Measurements from ENCODE around the gene SFRP5. TPM values are rescaled to one million over a fixed set of nuclear protein-coding genes. Genes with fewer than 3 reads are reported as not detected.

Gene SFRP5
- total and polyA plus RNA-seq, 4 donors = 0.36 to 8.8 (median 2.6) TPM

- no peak overlapping the region for H3K4me3 ChIP-seq (ENCODE audit: low read length in 2 of 2)
Observed at GRCh38 chr10:97781618-97782331, 10.0 kb upstream of the SFRP5 start.

GRCh38 chr10:97780841-97781617, 9.2 kb upstream of the SFRP5 start:
- H3K9me3 ChIP-seq (ENCODE audit: control insufficient read depth, low read length) = no peaks in the 10 kb centered on the region
- H3K4me1 ChIP-seq (ENCODE audit: control insufficient read depth in 1 of 2, insufficient read depth in 2 of 2, low read length in 2 of 2) = no peaks in the 10 kb centered on the region
- no peak overlapping the region for H3K27ac ChIP-seq (ENCODE audit: low read depth in 1 of 2, low read length in 2 of 2)
- no peaks in the 10 kb centered on the region for H3K36me3 ChIP-seq (ENCODE audit: control insufficient read depth in 1 of 2, insufficient read depth in 2 of 2, low read length in 1 of 2)
- intact Hi-C loops (cut with DNase I) = no loop called here
- ATAC-seq (ENCODE audit: low FRiP score) = peak; percentile 62
- H3K27me3 ChIP-seq (ENCODE audit: control insufficient read depth in 1 of 2, insufficient read depth in 2 of 2, low read length in 1 of 2) = no peaks in the 10 kb centered on the region
- no peak overlapping the region for H3K4me3 ChIP-seq (ENCODE audit: low read length in 2 of 2)
- DNase-seq = no peak
- 72 to 73% methylated on average over 7 of the region's 7 CpGs for WGBS, 2 donors

More at GRCh38 chr10:97781618-97782331, 10.0 kb upstream of the SFRP5 start:
- WGBS, 2 donors = 71 to 74% methylated on average over 14 of the region's 14 CpGs
- DNase-seq (no peak), ATAC-seq (ENCODE audit: low FRiP score) (no peak)
- Histone ChIP-seq H3K27me3 (ENCODE audit: control insufficient read depth in 1 of 2, insufficient read depth in 2 of 2, low read length in 1 of 2) (no peaks in the 10 kb centered on the region), H3K9me3 (ENCODE audit: control insufficient read depth, low read length) (no peaks in the 10 kb centered on the region), H3K36me3 (ENCODE audit: control insufficient read depth in 1 of 2, insufficient read depth in 2 of 2, low read length in 1 of 2) (no peaks in the 10 kb centered on the region), H3K27ac (ENCODE audit: low read depth in 1 of 2, low read length in 2 of 2) (no peak overlapping the region), H3K4me1 (ENCODE audit: control insufficient read depth in 1 of 2, insufficient read depth in 2 of 2, low read length in 2 of 2) (no peaks in the 10 kb centered on the region)
- intact Hi-C loops (cut with DNase I) = no loop called here

- ATAC-seq (ENCODE audit: low FRiP score) = no peak
- Histone ChIP-seq H3K27me3 (ENCODE audit: control insufficient read depth in 1 of 2, insufficient read depth in 2 of 2, low read length in 1 of 2) (no peaks in the 10 kb centered on the region), H3K36me3 (ENCODE audit: control insufficient read depth in 1 of 2, insufficient read depth in 2 of 2, low read length in 1 of 2) (no peaks in the 10 kb centered on the region), H3K4me1 (ENCODE audit: control insufficient read depth in 1 of 2, insufficient read depth in 2 of 2, low read length in 2 of 2) (no peaks in the 10 kb centered on the region), H3K9me3 (ENCODE audit: control insufficient read depth, low read length) (no peaks in the 10 kb centered on the region), H3K27ac (ENCODE audit: low read depth in 1 of 2, low read length in 2 of 2) (no peak overlapping the region), H3K4me3 (ENCODE audit: low read length in 2 of 2) (no peak overlapping the region)
- intact Hi-C loops (cut with DNase I) = no loop called here
- no peak for DNase-seq
- WGBS, 2 donors = 96 to 97% methylated on average over 3 of the region's 3 CpGs
Observed at GRCh38 chr10:97779975-97780374, 8.2 kb upstream of the SFRP5 start.

GRCh38 chr10:97779492-97779891, 7.7 kb upstream of the SFRP5 start:
- H3K9me3 ChIP-seq (ENCODE audit: control insufficient read depth, low read length) = no peaks in the 10 kb centered on the region
- intact Hi-C loops (cut with DNase I) = no loop called here
- ATAC-seq (ENCODE audit: low FRiP score) (no peak), DNase-seq (no peak)
- no peak overlapping the region for H3K4me3 ChIP-seq (ENCODE audit: low read length in 2 of 2)
- no peak overlapping the region for H3K27ac ChIP-seq (ENCODE audit: low read depth in 1 of 2, low read length in 2 of 2)
- no peaks in the 10 kb centered on the region for H3K4me1 ChIP-seq (ENCODE audit: control insufficient read depth in 1 of 2, insufficient read depth in 2 of 2, low read length in 2 of 2)
- 72 to 79% methylated on average over 4 of the region's 4 CpGs for WGBS, 2 donors
- H3K27me3 ChIP-seq (ENCODE audit: control insufficient read depth in 1 of 2, insufficient read depth in 2 of 2, low read length in 1 of 2) = no peaks in the 10 kb centered on the region
- no peaks in the 10 kb centered on the region for H3K36me3 ChIP-seq (ENCODE audit: control insufficient read depth in 1 of 2, insufficient read depth in 2 of 2, low read length in 1 of 2)

GRCh38 chr10:97778452-97779302, 6.9 kb upstream of the SFRP5 start:
- 78 to 80% methylated on average over 11 of the region's 11 CpGs for WGBS, 2 donors
- Histone ChIP-seq H3K9me3 (ENCODE audit: control insufficient read depth, low read length) (no peaks in the 10 kb centered on the region), H3K27ac (ENCODE audit: low read depth in 1 of 2, low read length in 2 of 2) (no peak overlapping the region), H3K27me3 (ENCODE audit: control insufficient read depth in 1 of 2, insufficient read depth in 2 of 2, low read length in 1 of 2) (no peaks in the 10 kb centered on the region), H3K36me3 (ENCODE audit: control insufficient read depth in 1 of 2, insufficient read depth in 2 of 2, low read length in 1 of 2) (no peaks in the 10 kb centered on the region), H3K4me1 (ENCODE audit: control insufficient read depth in 1 of 2, insufficient read depth in 2 of 2, low read length in 2 of 2) (no peaks in the 10 kb centered on the region), H3K4me3 (ENCODE audit: low read length in 2 of 2) (no peak overlapping the region)
- no peak for DNase-seq
- no peak for ATAC-seq (ENCODE audit: low FRiP score)
- intact Hi-C loops (cut with DNase I) = no loop called here

- intact Hi-C loops (cut with DNase I) = no loop called here
Observed at GRCh38 chr10:97777143-97777542, 5.3 kb upstream of the SFRP5 start.

GRCh38 chr10:97774811-97775294, 3.1 kb upstream of the SFRP5 start:
- H3K36me3 ChIP-seq (ENCODE audit: control insufficient read depth in 1 of 2, insufficient read depth in 2 of 2, low read length in 1 of 2) = no peaks in the 10 kb centered on the region
- H3K4me3 ChIP-seq (ENCODE audit: low read length in 2 of 2) = no peak overlapping the region
- H3K27ac ChIP-seq (ENCODE audit: low read depth in 1 of 2, low read length in 2 of 2) = no peak overlapping the region
- H3K9me3 ChIP-seq (ENCODE audit: control insufficient read depth, low read length) = no peaks in the 10 kb centered on the region
- no peaks in the 10 kb centered on the region for H3K4me1 ChIP-seq (ENCODE audit: control insufficient read depth in 1 of 2, insufficient read depth in 2 of 2, low read length in 2 of 2)
- ATAC-seq (ENCODE audit: low FRiP score) (peak; percentile 23), DNase-seq (no peak)
- 67 to 74% methylated on average over 10 of the region's 10 CpGs for WGBS, 2 donors
- intact Hi-C loops (cut with DNase I) = no loop called here
- H3K27me3 ChIP-seq (ENCODE audit: control insufficient read depth in 1 of 2, insufficient read depth in 2 of 2, low read length in 1 of 2) = no peaks in the 10 kb centered on the region

More at GRCh38 chr10:97777143-97777542, 5.3 kb upstream of the SFRP5 start:
- Histone ChIP-seq H3K27ac (ENCODE audit: low read depth in 1 of 2, low read length in 2 of 2) (no peak overlapping the region), H3K4me1 (ENCODE audit: control insufficient read depth in 1 of 2, insufficient read depth in 2 of 2, low read length in 2 of 2) (no peaks in the 10 kb centered on the region), H3K27me3 (ENCODE audit: control insufficient read depth in 1 of 2, insufficient read depth in 2 of 2, low read length in 1 of 2) (no peaks in the 10 kb centered on the region), H3K9me3 (ENCODE audit: control insufficient read depth, low read length) (no peaks in the 10 kb centered on the region), H3K36me3 (ENCODE audit: control insufficient read depth in 1 of 2, insufficient read depth in 2 of 2, low read length in 1 of 2) (no peaks in the 10 kb centered on the region), H3K4me3 (ENCODE audit: low read length in 2 of 2) (no peak overlapping the region)
- 90 to 96% methylated on average over 4 of the region's 4 CpGs for WGBS, 2 donors
- ATAC-seq (ENCODE audit: low FRiP score) = no peak
- no peak for DNase-seq

- Histone ChIP-seq H3K27me3 (ENCODE audit: control insufficient read depth in 1 of 2, insufficient read depth in 2 of 2, low read length in 1 of 2) (no peaks in the 10 kb centered on the region), H3K4me1 (ENCODE audit: control insufficient read depth in 1 of 2, insufficient read depth in 2 of 2, low read length in 2 of 2) (no peaks in the 10 kb centered on the region), H3K36me3 (ENCODE audit: control insufficient read depth in 1 of 2, insufficient read depth in 2 of 2, low read length in 1 of 2) (no peaks in the 10 kb centered on the region), H3K27ac (ENCODE audit: low read depth in 1 of 2, low read length in 2 of 2) (no peak overlapping the region), H3K9me3 (ENCODE audit: control insufficient read depth, low read length) (no peaks in the 10 kb centered on the region), H3K4me3 (ENCODE audit: low read length in 2 of 2) (no peak overlapping the region)
- ATAC-seq (ENCODE audit: low FRiP score) (no peak), DNase-seq (no peak)
- intact Hi-C loops (cut with DNase I) = no loop called here
- 73 to 81% methylated on average over 1 of the region's 1 CpG for WGBS, 2 donors
Observed at GRCh38 chr10:97773096-97773495, 1.3 kb upstream of the SFRP5 start.

Measured in aorta (tissue), 5 donors.